Measurements from ENCODE around the gene FNTB. TPM values are rescaled to one million over a fixed set of nuclear protein-coding genes. Genes with fewer than 3 reads are reported as not detected.
"Not testable (repeated sequence)": the region's sequence is repeated elsewhere in the genome, so short reads cannot be mapped to it uniquely, and the experiment has no call there.

The FNTB gene
- total and polyA plus RNA-seq, 9 of the 15 experiments (the other 6 are each of a cell fraction or from before 2014, with no cell fraction given): 6.9 to 23.2 (median 12.2) TPM

GRCh38 chr14:65084554-65085505 is 98.1 kb downstream of the FNTB start:
- Histone ChIP-seq H3K27me3 (ENCODE audit: control insufficient read depth in 2 of 2, insufficient read depth in 2 of 2, low read length in 2 of 2) (no peaks in the 10 kb centered on the region), H3K9ac (ENCODE audit: insufficient read depth in 1 of 2, low read depth in 2 of 2, low read length in 2 of 2) (no peak overlapping the region), H3K79me2 (ENCODE audit: control insufficient read depth, insufficient read depth, low read length) (peaks cover 21% of the 10 kb centered on the region), H3K9me1 (ENCODE audit: control insufficient read depth, insufficient read depth, low read length) (no peaks in the 10 kb centered on the region), H2AFZ (ENCODE audit: low read depth, low read length) (no peak overlapping the region), H4K20me1 (replicated peaks; ENCODE audit: control insufficient read depth, insufficient read depth, low read length) (no peaks in the 10 kb centered on the region), H3K4me1 (replicated peaks in 1 of 2; ENCODE audit: control insufficient read depth in 2 of 2, insufficient read depth in 2 of 2, low read length in 2 of 2) (peaks cover 0 to 12% of the 10 kb centered on the region in 2 experiments; a peak in 3 of 5 replicates), H3K9me3 (replicated peaks; ENCODE audit: control insufficient read depth, insufficient read depth, low read depth, low read length) (peaks cover 4% of the 10 kb centered on the region; the same call in 1 of the 2 replicates), H3K27ac (ENCODE audit: extremely low read depth, low read depth, low read length) (no peak overlapping the region), H3K4me3 (no peak overlapping the region), H3K4me2 (ENCODE audit: insufficient read depth, low read length) (no peak overlapping the region), H3K36me3 (ENCODE audit: control insufficient read depth, insufficient read depth, low read length) (peaks cover 88% of the 10 kb centered on the region)
- TF ChIP-seq, protein P1, sequence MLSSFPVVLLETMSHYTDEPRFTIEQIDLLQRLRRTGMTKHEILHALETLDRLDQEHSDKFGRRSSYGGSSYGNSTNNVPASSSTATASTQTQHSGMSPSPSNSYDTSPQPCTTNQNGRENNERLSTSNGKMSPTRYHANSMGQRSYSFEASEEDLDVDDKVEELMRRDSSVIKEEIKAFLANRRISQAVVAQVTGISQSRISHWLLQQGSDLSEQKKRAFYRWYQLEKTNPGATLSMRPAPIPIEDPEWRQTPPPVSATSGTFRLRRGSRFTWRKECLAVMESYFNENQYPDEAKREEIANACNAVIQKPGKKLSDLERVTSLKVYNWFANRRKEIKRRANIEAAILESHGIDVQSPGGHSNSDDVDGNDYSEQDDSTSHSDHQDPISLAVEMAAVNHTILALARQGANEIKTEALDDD (IDR thresholded peaks at IDR 0.05): no peak
- TF ChIP-seq, protein P2, sequence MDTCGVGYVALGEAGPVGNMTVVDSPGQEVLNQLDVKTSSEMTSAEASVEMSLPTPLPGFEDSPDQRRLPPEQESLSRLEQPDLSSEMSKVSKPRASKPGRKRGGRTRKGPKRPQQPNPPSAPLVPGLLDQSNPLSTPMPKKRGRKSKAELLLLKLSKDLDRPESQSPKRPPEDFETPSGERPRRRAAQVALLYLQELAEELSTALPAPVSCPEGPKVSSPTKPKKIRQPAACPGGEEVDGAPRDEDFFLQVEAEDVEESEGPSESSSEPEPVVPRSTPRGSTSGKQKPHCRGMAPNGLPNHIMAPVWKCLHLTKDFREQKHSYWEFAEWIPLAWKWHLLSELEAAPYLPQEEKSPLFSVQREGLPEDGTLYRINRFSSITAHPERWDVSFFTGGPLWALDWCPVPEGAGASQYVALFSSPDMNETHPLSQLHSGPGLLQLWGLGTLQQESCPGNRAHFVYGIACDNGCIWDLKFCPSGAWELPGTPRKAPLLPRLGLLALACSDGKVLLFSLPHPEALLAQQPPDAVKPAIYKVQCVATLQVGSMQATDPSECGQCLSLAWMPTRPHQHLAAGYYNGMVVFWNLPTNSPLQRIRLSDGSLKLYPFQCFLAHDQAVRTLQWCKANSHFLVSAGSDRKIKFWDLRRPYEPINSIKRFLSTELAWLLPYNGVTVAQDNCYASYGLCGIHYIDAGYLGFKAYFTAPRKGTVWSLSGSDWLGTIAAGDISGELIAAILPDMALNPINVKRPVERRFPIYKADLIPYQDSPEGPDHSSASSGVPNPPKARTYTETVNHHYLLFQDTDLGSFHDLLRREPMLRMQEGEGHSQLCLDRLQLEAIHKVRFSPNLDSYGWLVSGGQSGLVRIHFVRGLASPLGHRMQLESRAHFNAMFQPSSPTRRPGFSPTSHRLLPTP (IDR thresholded peaks at IDR 0.05; ENCODE audit: borderline replicate concordance, extremely low read depth, insufficient read length): no peak
- TF ChIP-seq MEF2D (tag; conservative IDR thresholded peaks at IDR 0.05; ENCODE audit: low read depth): 0 out of 2 replicates have a peak, but pooled peaks have one; percentile 63
- TF ChIP-seq CREB5 (CRISPR knock-in tag; IDR thresholded peaks at IDR 0.05): no peak
- DNase-seq (ENCODE audit: extremely low read depth in 1 of 4, low spot score in 3 of 4) (no peak), FAIRE-seq (no peak), ATAC-seq (no peak)
- CTCF ChIA-PET (ENCODE audit: low intra/inter-chr PET ratio): no interaction called here
- in situ Hi-C loops (cut with MboI): no loop called here
- POLR2A ChIA-PET: interaction anchor here (0.8 to 0.9 kb wide), 2 partner anchors 11 to 32 kb away, joined by 3 read pairs; no protein-coding TSS in a partner anchor
- no TSS peak for BruUV-seq (replicated peaks)
- intact Hi-C loops (cut with micrococcal nuclease): no loop called here
- 85% methylated on average over 6 of the region's 6 CpGs for WGBS (ENCODE audit: insufficient coverage, low coverage, missing lambda C conversion rate)

DNA sequence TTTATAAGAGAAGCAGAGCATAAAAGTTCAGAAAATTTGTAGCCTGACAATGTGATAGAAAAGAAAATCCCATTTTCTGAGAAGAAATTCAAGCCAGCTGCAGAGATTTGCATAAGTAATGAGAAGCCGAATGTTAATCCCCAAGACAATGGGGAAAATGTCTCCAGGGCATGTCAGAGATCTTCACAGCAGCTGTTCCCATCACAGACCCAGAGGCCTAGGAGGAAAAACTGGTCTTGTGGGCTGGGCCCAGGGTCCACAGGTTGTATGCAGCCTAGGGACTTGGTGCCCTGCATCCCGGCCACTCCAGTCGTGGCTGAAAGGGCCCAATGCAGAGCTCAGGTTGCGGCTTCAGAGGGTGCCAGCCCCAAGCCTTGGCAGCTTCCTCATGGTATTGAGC is 100.0 kb downstream of the FNTB start:
- in situ Hi-C loops (cut with MboI); BruUV-seq (replicated peaks); H3K4me1 ChIP-seq (replicated peaks in 1 of 2; ENCODE audit: control insufficient read depth in 2 of 2, insufficient read depth in 2 of 2, low read length in 2 of 2); ATAC-seq; H3K27me3 ChIP-seq (ENCODE audit: control insufficient read depth in 2 of 2, insufficient read depth in 2 of 2, low read length in 2 of 2); DNase-seq (ENCODE audit: extremely low read depth in 1 of 4, low spot score in 3 of 4); H3K4me2 ChIP-seq (ENCODE audit: insufficient read depth, low read length); intact Hi-C loops (cut with micrococcal nuclease); H2AFZ ChIP-seq (ENCODE audit: low read depth, low read length); H3K4me3 ChIP-seq; H3K9ac ChIP-seq (ENCODE audit: insufficient read depth in 1 of 2, low read depth in 2 of 2, low read length in 2 of 2); H3K9me3 ChIP-seq (replicated peaks; ENCODE audit: control insufficient read depth, insufficient read depth, low read depth, low read length); CTCF ChIA-PET (ENCODE audit: low intra/inter-chr PET ratio); H4K20me1 ChIP-seq (replicated peaks; ENCODE audit: control insufficient read depth, insufficient read depth, low read length); POLR2A ChIA-PET; H3K27ac ChIP-seq (ENCODE audit: extremely low read depth, low read depth, low read length); H3K9me1 ChIP-seq (ENCODE audit: control insufficient read depth, insufficient read depth, low read length); FAIRE-seq: not testable (repeated sequence)
- 100% methylated on average over 4 of the region's 4 CpGs for WGBS (ENCODE audit: insufficient coverage, low coverage, missing lambda C conversion rate)
- peaks cover 20% of the 10 kb centered on the region for H3K79me2 ChIP-seq (ENCODE audit: control insufficient read depth, insufficient read depth, low read length)
- H3K36me3 ChIP-seq (ENCODE audit: control insufficient read depth, insufficient read depth, low read length): peaks cover 89% of the 10 kb centered on the region

All from K562 (cell line).